GM12878 (cell line): Measurements from ENCODE around the gene CNTNAP2. TPM values are rescaled to one million over a fixed set of nuclear protein-coding genes. Genes with fewer than 3 reads are reported as not detected.

Experiments
- microRNA-seq: library from miRNA; unstranded; fragments of <30 nt; microRNA quantifications from one replicate; pipeline ENCODE4, GENCODE V29; 2018
- polyA plus RNA-seq, 11 experiments: library from polyadenylated mRNA; depleted of rRNA in 4 of 11; unstranded in 6 of 11; stranded (reverse) in 5 of 11; fragments of >200 nt; fragmentation: Nextera tagmentation in 4 of 11; fragmentation: Illumina TruSeq in 1 of 11; extraction: Ambion mirVana in 4 of 11; extraction: Trizol in 1 of 11; gene quantifications; 1 replicate in 1 of 11; 2 replicates in 10 of 11; pipeline versions ENCODE4 v1.2.1 to v1.2.3, GENCODE V29; 2011 to 2016; ENCODE audit warnings: inconsistent platforms in 2 of 11, missing spikeins in 2 of 11, low read depth in 1 of 11
- small RNA-seq: library from RNA; depleted of rRNA; stranded (forward); fragments of <200 nt; gene quantifications from one replicate; pipeline ENCODE3, GENCODE V24; 2014
- total RNA-seq, 4 experiments: library from RNA; depleted of rRNA in 3 of 4; stranded (reverse); fragments of >200 nt in 3 of 4; fragmentation: Illumina TruSeq in 1 of 4; extraction: Trizol in 1 of 4; gene quantifications; 2 replicates each; pipeline versions ENCODE4 v1.2.1 to v1.2.3, GENCODE V29; 2013 to 2021

Gene CNTNAP2
- total and polyA plus RNA-seq, 10 of the 15 experiments (the other 5 are each of a cell fraction or from before 2014, with no cell fraction given) = 0.03 to 0.08 (median 0.03) TPM; not detected in 7

Small RNAs within 50 kb of the gene (microRNA-seq; reads per million reads assigned to microRNA genes)
- not detected for gene MIR548F4

Small RNAs within 50 kb of the gene (small RNA-seq; reads per million reads assigned to genes)
- not detected for gene AC005518.2
- gene MIR548F4 = not detected
- gene RANP2 = not detected
- not detected for gene RF00012
- gene RF00019 = not detected
- not detected for gene RF02271
- not detected for gene RN7SL456P
- gene RN7SL72P = not detected
- gene RNA5SP249 = not detected
- not detected for gene RNU6-1184P
